ENCODE results near the gene SLC9A9.
"Not testable (repeated sequence)": the region's sequence is repeated elsewhere in the genome, so short reads cannot be mapped to it uniquely, and the experiment has no call there.

The SLC9A9 gene

DNA sequence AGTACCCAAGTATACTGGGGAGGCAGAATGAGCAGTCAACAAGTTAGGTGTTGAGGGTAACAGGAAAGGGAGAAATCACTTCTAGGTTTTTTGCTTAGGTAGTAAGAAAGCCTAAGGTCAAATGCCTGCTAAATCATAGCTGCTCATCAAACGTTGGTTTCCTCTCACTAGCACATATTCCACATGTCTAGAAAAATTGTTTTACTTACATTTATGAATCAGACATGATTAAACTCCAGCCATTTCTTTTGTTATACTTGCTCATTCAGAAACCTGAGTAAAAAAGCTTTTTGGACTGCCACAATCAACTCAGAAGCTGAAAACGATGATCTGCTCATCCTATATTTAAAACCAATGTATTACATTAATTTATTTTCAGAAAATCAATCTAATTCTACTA, 40.2 kb downstream of the SLC9A9 start:
- no peak for DNase-seq

DNA sequence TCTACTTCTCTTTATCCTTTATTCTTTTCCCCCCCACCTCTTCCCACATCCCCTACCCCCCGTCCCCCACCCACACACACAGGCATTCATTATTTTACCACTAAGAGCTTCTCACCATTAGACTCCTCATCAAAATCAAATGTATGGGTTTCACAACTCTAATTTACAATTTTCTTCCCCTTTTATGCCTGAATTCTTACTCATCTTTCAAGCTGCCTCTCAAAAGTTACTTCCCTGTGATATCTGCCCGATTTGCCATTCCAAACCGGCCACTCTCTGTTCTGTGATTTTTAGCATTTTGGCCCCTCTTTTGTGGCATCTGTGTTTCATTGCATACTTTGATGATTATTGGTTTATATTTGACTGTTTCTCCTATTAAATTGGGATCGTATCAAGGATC, 42.2 kb downstream of the SLC9A9 start:
- no peak for DNase-seq

DNA sequence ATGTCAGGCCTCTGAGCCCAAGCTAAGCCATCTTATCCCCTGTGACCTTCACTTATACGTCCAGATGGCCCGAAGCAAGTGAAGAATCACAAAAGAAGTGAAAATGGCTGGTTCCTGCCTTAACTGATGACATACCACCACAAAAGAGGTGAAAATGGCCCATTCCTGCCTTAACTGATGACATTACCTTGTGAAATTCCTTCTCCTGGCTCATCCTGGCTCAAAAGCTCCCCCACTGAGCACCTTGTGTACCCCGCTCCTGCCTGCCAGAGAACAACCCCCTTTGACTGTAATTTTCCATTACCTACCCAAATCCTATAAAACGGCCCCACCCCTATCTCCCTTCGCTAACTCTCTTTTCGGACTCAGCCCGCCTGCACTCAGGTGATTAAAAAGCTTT, 42.8 kb downstream of the SLC9A9 start:
- not testable (repeated sequence) for DNase-seq

DNA sequence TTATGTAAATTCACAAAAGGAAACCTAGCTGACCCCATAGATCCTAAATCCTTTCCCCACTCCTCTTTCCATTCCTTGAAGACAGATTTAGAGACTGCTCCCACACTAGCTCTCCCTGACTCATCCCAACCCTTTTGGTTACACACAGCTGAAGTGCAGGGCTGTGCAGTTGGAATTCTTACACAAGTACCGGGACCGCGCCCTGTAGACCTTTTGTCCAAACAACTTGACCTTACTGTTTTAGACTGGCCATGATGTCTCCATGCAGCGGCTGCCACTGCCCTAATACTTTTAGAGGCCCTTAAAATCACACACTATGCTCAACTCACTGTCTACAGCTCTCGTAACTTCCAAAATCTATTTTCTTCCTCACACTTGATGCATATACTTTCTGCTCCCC, 47.2 kb downstream of the SLC9A9 start:
- not testable (repeated sequence) for DNase-seq

DNA sequence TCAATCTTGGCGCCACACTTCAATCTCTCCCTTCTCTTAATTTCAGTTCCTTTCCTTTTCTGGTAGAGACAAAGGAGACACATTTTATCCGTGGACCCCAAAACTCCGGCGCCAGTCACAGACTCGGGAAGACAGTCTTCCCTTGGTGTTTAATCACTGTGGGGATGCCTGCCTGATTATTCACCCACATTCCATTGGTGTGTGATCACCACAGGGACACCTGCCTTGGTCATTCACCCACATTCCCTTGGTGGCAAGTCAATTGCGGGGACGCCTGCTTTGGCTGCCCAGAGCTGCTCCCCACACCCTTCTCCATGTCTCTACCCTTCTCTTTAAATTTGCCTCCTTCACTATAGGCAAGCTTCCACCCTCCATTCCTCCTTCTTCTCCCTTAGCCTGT, 50.1 kb downstream of the SLC9A9 start:
- not testable (repeated sequence) for DNase-seq

DNA sequence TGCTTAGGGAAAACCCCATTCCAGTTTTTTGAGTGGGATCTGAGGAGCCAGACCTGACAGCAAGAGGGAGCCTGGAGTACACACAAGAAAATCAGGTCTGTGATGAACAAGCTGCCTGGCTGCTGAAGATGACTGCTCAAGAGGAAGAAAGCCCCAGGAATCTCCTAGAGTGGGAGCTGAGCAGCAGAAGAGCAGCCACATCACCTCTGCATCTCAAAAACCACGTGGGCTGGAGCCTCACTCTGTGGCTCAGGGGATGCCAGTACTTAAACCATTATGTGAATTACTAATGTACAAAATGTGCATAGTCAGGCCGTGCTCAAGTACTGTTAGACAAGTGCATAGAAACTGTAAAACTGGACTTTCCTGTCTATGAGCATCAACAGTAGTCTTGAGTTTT, 52.4 kb downstream of the SLC9A9 start:
- DNase-seq: no peak

DNA sequence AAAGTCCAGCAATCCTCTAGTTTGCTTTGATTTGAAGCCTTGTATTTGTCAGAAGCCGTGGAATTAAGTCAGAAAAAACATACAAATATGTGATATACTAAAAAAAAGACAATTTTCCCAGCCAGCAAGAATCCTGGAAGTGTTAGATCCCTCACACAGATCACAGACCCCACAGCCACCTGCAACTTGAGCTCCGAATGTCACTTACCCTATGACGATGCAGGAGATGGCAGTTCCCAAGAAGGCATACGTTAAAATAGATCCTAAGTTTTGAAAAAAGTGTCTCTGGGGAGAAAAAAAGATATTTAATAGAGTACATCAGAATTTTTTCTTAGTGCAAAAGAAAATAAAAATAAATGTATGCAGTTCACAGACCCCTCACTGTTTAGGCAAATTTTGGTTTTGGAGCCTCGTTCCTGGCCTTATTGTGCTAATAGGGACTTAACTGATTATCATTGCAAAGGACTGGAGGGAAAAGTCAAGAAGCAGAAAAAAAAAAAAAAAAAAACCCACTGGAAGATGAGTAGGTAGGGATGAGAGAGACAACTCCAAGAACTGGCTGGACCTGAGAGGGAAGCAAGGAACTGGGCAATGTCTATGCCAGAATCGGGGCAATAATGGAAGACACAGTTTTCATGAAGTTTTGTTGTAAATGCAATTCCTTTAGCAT, 53.3 kb downstream of the SLC9A9 start:
- DNase-seq: no peak

DNA sequence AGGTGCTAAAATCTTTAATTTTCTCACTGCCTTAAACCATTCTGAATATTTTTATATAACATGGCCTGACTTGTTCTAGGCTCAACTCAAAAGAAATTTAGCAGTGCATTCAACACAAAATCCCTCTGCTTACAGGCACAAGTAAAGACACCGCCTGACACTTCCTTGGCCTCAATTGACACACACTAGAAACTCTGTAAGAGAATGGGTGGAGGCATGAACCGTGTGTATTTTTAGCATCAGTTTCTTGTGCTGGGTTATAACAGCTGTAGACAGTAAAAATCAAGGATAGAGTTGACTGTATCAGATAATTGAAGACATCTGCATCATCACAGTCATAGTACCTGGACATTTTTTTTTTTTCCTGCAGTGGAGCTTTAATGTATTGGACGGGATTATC, 54.3 kb downstream of the SLC9A9 start:
- no peak for DNase-seq

DNA sequence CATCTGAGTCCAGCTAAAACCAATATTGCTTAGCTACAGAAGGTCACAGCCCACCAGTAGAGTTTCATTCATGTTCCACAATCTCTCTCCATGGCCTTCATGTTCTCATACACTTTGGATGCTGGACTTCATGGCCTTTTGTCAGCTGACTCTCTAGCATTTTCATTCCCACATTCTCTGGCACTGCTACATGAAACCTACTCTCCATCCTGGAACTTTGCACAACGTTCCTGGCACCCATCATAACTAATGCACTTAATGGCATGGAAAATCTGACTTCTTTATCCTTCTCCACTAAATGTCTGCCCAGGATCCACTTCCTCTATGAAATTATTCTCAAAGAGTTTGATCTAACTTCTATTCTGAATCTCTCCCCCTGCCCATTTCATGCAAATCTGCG, 56.9 kb downstream of the SLC9A9 start:
- no peak for DNase-seq

DNA sequence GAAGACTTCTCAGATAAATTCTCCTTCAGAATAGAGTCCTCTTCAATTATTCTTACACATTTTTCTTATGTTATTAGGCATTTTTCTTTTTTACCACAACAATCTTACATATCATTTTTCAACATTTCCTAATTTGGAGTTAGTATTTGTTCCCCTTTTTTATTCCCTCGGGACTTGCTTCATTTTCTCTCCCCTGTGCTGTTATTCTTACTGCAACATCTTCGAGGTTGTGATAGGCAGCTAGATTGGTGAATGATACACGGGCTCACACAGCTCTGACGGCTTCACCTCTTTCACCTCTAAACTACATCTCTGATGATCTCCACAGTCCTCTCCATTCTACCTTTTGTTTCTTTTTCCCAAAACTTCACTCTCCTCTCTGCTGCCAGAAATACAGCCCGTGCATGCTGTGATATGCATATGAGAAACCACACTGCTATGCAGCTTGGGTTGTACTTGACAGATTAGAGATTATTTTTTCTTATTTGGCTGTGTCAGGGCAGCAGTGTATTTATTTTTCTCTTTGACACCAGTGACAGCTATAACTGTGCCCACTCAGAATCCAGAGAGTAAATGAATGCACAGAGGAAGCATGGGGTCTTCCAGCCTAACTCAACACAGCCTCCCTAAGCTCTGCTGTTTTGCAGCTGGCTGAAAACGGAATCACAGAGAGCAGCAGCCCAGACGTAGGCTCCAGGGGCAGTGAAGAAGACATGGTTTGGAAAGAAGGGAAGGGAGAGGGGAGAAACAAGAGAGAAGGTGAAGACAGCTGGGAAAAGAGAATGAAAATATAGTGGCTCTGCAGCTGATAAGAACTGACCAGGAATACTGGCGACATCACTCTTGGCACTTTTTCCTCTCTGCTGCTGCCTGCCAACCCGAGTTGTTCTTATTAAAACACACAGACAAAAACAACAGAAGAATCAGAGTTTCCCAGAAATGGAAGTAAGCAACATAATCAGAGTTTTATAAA, 61.8 kb downstream of the SLC9A9 start:
- DNase-seq: peak; percentile 36

DNA sequence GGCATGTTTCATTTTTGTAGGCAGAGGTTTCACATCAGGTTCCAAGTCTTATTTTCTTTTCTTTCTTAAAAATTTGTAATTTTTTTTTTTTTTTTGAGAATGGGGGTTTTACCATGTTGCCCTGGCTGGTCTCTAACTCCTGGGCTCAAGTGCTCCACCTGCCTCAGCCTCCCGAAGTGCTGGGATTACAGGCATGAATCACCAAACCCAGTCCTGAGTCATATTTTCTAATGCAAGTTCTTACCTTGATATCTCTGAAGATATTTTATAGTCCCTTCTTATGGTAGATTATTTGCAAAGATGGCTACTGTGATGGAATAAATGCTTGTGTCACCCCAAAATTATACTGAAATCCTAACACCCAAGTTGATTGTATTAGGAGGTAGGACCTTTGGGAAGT, 63.8 kb downstream of the SLC9A9 start:
- DNase-seq: no peak

DNA sequence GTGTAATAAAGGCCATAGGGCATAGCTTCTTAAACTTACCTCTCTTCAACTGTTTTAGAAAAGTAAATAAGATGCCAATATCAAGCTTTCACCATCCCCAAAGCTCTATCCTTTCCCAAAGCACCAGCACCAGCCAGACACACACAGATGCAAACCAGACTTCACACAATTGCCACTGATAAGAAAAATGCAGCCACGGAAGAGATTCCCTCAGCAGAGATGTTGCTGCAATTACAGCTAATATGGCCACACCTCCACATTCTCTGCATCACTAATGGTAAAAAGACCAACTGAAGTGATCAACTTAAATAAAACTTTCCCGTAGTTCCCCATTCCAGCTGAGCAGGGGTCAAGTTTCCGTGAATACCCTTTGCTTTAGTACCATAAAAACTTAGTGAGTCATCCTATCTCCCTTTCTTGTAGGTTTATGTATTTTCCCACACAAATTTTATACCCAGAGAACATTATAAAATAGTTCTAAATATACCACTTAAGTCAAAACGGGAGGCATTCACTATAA, 64.4 kb downstream of the SLC9A9 start:
- DNase-seq: no peak

DNA sequence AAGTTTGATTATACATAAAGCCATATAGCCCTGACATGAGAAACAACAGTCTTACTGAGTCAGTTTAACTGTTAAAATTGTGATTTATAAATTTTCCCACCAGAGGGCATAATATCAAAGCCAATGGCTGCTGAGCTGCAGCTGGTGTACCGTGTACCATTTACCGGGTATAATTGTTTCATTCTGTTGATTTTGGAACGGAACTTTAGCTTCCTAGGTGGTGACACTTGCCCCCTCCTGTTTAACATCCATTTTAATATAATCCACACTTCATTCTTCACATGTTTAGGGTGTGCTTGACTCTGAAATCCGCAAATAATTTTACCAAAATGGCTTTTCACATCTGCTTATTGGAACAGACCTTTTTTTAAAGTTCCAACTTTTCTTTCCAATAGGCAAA, 72.8 kb downstream of the SLC9A9 start:
- peak; percentile 31 for DNase-seq

DNA sequence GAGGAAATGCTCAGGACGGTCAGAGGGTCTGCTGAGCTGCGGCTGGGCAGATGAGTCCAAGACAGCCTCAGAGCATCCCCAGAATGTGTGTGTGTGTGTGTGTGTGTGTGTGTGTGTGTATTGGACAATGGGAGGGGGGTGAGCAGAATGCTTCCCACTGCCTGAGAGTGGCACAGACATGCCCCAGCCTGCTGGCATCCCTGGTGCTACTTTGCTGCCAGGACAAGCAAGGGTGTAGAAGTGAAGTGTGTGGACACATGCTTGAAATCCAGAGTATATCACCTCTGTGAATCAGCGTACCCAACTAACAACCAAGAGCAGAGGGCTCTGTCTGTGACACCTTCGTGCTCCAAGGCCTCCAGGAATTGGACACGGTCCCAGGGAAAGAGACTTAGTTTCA, 76.3 kb downstream of the SLC9A9 start:
- DNase-seq: no peak

DNA sequence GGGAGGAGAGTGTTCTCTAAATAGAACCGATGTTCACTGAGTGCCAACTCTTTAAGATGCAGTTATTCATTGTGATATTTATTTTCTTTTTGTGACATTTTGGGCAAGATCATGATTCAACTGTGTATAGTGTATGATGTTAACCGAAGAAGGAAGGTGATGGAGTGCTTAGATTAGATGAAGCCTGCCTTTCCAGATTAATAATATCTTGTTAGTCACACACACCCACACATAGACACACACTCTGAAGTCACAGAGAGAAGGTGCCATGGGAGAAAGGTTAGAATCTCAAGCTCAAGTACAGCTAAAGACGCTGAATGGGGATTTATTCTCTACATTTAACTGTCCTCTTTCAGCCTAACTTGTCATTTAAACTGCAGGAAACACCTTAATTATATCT, 77.0 kb downstream of the SLC9A9 start:
- no peak for DNase-seq

DNA sequence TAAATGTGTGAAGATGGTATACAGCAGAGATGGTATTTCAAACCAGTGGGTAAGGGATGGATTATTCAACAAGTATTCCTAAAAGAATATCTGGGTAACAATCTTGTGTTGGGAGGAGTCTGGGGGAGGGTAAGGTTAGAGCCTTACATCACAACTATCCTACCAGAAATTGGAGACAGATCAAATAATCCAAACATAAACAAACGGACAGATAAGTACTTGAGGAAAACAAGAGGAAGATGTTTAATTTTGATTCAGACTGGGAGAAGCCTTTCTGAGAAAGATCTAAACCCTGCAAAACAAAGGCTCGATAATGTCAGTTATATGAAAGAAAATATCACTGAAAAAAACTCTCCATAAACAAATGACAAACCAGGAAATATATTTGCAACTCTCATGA, 77.9 kb downstream of the SLC9A9 start:
- no peak for DNase-seq

DNA sequence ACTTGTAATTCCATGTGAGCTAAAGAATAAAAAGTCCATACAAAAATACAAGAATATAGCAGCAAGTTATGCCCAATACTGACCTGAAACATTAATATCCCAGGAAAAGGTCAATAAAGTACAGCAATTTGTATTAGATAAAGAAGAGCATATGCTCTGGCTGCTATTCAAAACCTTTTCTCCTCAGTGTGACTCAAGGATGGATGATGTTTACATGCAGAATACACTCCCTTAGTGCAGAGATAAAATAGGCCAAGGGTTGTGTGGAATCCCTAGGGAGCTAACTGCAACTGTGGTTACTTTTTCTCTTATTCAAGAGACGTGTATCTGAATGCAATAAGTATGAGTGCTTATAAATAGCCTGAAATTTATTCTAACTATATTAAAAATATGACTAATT, 78.7 kb downstream of the SLC9A9 start:
- peak; percentile 85 for DNase-seq

DNA sequence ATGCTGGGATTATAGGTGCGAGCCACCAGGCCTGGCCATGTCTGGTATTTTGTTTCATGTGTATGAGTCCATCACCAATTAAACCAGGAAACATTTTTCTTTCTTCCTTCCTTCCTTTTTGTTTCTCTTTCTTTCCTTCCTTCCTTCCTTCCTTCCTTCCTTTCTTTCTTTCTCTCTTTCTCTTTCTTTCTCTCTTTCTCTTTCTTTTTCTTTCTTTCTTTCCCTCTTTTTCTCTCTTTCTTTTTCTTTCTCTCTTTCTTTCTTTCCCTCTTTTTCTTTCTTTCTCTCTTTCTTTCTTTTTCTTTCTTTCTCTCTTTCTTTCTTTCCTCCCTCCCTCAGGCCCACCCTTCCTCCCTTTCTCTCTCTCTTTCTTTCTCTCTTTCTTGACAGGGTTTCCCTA, 83.4 kb downstream of the SLC9A9 start:
- no peak for DNase-seq

DNA sequence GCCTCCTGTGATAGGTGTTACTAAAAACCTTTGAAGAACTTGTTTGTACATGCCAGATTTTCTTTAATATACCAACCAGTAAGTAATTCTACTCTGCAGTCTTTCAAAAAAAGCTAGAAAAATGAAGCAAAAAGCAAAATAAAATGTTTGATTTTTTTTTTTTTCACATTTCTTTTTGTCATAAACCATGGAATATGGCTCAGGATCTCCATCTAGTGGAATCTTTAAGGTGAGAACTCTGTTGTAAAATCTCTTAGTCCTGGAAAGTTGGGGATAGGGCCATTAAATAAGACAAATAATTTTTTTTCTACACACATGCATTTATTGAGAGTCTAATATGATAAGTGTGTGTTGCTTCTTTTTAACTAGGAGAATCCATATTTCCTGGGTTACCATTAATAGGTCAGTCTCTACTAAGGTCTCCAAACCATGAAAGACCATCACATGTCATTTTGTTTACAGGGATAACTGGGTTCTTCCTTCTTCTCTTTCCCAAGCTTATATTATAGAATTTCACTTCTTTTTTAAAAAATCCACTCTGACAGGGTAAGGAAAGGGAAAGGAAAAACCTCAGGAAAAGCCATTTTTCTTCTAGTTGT, 84.6 kb downstream of the SLC9A9 start:
- peak; percentile 19 for DNase-seq

DNA sequence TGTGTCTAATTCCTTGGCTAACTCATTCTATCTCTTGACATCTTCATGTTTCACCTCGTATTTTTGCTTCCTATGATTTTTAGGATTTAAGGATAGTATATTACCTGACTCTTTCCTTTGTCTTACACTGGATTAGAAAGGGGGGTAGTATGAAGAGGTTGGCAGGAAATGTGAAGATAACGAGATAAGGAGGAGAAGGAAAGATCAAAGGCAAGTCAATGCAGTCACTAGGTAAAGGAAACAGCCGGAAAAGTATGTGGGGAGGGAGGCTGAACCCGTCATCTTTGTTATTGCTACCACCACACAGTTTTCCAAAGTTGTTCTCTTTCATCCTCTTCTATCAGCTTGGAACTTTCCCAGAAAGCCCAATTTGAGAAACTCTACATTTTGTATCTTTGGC, 90.6 kb downstream of the SLC9A9 start:
- DNase-seq: no peak

DNA sequence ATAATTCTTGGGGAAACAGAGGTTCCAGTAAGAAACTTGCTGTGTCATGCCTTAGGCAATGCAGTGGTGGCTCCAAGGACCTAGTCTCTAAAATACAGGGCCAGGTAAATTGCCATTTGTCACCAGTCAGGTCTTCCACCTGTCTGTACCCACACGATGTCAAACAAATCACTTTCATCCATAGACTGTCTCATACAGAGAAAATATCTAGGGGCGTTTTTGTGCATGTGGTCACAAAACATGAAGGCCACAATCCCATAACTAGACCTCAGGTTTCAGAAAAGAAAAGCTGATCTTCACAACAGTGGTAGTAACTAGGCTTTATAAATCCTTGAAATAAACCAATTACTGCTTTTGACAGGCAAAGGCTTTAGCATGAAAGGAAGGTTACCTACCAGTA, 92.3 kb downstream of the SLC9A9 start:
- no peak for DNase-seq

DNA sequence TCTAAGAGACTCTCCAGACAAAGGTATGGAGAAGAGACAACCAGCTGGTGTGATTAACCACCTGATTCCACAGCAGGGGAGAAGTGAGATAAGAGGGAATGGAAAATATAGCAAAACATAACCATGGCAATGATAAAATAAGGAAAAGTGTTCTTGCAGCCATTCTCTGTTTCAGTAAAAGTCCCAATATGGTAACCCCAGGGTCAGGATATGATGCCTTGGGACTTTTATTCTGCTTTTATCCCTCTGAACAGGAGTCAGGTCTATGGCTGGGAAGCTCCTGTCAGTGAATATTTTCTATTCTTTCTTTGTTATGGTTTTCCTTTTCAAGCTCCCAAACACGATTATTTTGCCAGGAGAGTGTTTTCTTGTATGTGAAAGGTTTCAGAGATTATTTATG, 94.2 kb downstream of the SLC9A9 start:
- no peak for DNase-seq

DNA sequence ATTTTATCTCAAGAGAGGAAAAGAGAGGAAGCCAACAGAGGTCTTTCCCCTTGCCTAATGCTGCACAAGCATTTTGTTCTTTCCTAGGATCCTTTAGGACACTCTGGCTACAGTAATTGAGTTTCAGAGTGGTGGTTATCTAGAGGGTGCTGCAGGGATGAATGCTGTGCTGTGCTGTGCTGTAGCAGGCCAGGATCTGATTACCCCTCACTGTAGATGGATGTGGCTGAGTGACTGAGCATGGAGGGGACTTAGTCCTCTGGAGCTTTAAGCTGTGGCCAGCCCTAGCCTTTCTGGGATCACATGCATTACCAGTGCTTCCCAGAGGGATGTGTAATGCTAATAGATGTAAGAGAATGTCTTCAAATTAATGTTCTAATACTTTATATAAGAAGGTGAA, 94.8 kb downstream of the SLC9A9 start:
- DNase-seq: no peak

DNA sequence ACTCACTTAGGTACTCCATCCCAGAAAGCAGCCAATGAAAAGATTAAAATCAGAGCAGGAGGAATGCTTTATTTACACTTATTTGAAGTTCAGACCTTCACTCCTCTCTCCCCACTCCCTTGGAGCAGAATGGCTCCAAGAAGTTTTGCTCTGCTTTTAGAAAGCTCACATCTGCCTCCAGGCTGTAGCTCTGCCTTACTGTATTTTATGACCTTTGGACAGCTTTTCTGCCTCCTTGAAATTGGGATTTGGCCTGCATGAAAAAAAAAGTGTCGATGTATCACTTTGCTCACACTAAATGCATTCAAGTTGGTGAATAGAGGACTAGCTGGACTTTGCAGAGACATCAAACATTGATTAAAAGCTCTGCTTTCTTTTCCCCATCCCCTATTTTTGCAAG, 95.3 kb downstream of the SLC9A9 start:
- DNase-seq: no peak
